IPS DF 6.9 (cell line): ENCODE measurements around the gene PKHD1.

Experiments
- DNase-seq: peaks from one replicate; pipeline ENCODE4 v3.0.0-alpha.2; 2013; ENCODE audit warnings: low read depth, low spot score
- H3K27ac ChIP-seq: one replicate; pipeline ENCODE4 v1.5.1; 2013; ENCODE audit warnings: low read length, control low read depth
- H3K27me3 ChIP-seq: 2 replicates; pipeline ENCODE4 v1.6.1; 2013; ENCODE audit warnings: mild to moderate bottlenecking, low read length; ENCODE audit not compliant: control insufficient read depth, insufficient read depth
- H3K36me3 ChIP-seq: 2 replicates; pipeline ENCODE4 v1.6.1; 2013; ENCODE audit warnings: low read length; ENCODE audit not compliant: control insufficient read depth, insufficient read depth
- H3K4me1 ChIP-seq: 2 replicates; pipeline ENCODE4 v1.6.1; 2013; ENCODE audit warnings: low read length; ENCODE audit not compliant: control insufficient read depth, insufficient read depth
- H3K4me3 ChIP-seq: 2 replicates; pipeline ENCODE4 v1.5.1; 2013; ENCODE audit warnings: mild to moderate bottlenecking, low read length
- H3K9me3 ChIP-seq: 2 replicates; pipeline ENCODE4 v1.6.1; 2013; ENCODE audit warnings: low read length, inconsistent platforms; ENCODE audit not compliant: control insufficient read depth, insufficient read depth
- WGBS: extraction: QIAGEN DNeasy Blood & Tissue Kit; methylation state at CpG from one replicate; pipeline ENCODE4 v1.1.7; 2013; ENCODE audit warnings: mixed read lengths, missing lambda C conversion rate; ENCODE audit not compliant: insufficient read length, insufficient coverage; 5-methylcytosine and 5-hydroxymethylcytosine counted together

Gene PKHD1

GRCh38 chr6:51719297-51719696, 368.1 kb downstream of the PKHD1 start:
- H3K27me3 ChIP-seq, result no peaks in the 10 kb centered on the region
- DNase-seq, result no peak
- H3K9me3 ChIP-seq, result no peaks in the 10 kb centered on the region; the same call in 1 of the 2 replicates
- no peaks in the 10 kb centered on the region for H3K36me3 ChIP-seq
- no peak overlapping the region for H3K4me3 ChIP-seq
- H3K4me1 ChIP-seq, result no peaks in the 10 kb centered on the region
- WGBS, result no CpG with 5 or more reads among the region's 1 CpG
- no peak overlapping the region for H3K27ac ChIP-seq

- Histone ChIP-seq H3K27ac (no peak overlapping the region), H3K4me1 (no peaks in the 10 kb centered on the region), H3K27me3 (no peaks in the 10 kb centered on the region), H3K9me3 (no peaks in the 10 kb centered on the region; the same call in 1 of the 2 replicates), H3K4me3 (no peak overlapping the region), H3K36me3 (no peaks in the 10 kb centered on the region)
- WGBS, result no CpG with 5 or more reads among the region's 1 CpG
- DNase-seq, result no peak
Observed at GRCh38 chr6:51718533-51718932, 368.9 kb downstream of the PKHD1 start.

DNA sequence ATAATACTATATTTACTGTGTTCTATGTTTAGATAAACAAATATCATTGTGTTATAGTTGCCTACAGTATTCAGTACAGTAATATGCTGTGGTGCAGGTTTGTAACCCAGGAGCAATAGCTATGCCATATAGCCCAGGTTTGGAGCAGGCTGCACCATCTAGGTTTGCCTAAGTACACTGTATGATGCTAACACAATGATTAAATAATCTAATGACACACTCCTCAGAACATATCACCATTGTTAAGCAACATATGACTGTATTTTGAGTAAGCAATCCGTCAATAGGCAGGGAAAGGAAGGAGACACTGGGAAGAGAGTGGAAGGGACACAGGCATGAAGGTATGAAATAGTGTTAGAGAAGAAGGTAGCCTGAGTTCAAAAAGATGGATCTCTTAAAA, 369.9 kb downstream of the PKHD1 start:
- no peaks in the 10 kb centered on the region for H3K36me3 ChIP-seq
- H3K9me3 ChIP-seq, result no peaks in the 10 kb centered on the region; the same call in 1 of the 2 replicates
- no peak for DNase-seq
- no peak overlapping the region for H3K27ac ChIP-seq
- H3K4me1 ChIP-seq, result no peaks in the 10 kb centered on the region
- WGBS, result no CpG with 5 or more reads among the region's 1 CpG
- no peaks in the 10 kb centered on the region for H3K27me3 ChIP-seq
- H3K4me3 ChIP-seq, result no peak overlapping the region

DNA sequence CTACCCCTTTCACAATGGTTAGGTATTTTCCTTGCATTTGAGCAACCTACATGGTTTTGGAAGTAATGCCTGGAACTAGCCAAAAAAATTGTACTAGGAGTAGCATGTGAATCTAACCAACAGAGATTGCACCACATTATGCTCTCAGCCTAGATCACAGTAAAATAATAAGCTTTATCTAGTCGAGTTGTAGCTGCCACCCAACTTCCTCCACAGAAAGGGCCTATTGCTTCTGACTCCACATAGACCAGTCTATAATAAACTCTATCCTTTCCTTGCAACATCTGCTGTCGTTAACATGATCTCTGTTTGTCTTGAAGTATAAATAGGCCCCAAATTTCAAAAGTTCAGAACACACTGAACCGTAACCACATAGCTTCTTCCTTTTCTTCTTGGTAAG, 375.5 kb downstream of the PKHD1 start:
- no CpG with 5 or more reads among the region's 3 CpGs for WGBS
- Histone ChIP-seq H3K4me1 (no peaks in the 10 kb centered on the region), H3K4me3 (no peak overlapping the region), H3K36me3 (no peaks in the 10 kb centered on the region), H3K27me3 (no peaks in the 10 kb centered on the region), H3K9me3 (no peaks in the 10 kb centered on the region; the same call in 1 of the 2 replicates), H3K27ac (no peak overlapping the region)
- DNase-seq, result no peak

- H3K4me3 ChIP-seq, result no peak overlapping the region
- H3K27ac ChIP-seq, result no peak overlapping the region
- no peak for DNase-seq
- H3K4me1 ChIP-seq, result no peaks in the 10 kb centered on the region
- WGBS, result no CpG with 5 or more reads among the region's 2 CpGs
- H3K36me3 ChIP-seq, result no peaks in the 10 kb centered on the region
- no peaks in the 10 kb centered on the region for H3K9me3 ChIP-seq
- no peaks in the 10 kb centered on the region for H3K27me3 ChIP-seq
Observed at GRCh38 chr6:51706086-51706485, 381.3 kb downstream of the PKHD1 start.

DNA sequence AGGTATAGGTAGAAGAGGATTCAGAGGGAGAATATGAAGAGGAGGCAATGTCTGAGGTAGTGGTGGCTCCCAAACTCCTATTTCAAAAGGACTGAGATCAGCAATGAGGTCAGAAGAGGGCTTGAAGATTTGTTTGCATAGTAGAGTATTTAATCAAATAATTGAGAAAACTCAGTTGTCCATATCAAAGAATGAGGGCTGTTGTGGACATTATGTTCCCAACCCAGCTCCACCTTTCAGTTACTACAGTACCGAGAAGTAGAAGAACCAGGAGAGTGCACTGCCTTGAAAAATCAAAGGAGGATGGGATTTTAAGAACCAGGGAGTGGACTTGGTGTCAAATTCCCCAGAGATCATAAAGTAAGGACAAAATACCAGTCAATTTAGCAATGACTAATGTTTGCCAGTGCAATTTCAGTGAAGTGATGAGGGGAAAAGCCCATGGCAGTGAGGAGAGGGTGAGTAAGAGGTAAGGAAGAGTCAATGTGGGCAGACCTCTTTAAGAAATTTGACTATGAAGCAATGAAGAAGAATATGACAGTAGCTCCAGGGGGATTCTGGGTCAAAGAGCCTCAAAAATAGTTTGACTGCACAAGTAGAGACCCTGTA, 382.4 kb downstream of the PKHD1 start:
- H3K9me3 ChIP-seq, result no peaks in the 10 kb centered on the region
- no peak for DNase-seq
- no peaks in the 10 kb centered on the region for H3K27me3 ChIP-seq
- no peak overlapping the region for H3K4me3 ChIP-seq
- H3K4me1 ChIP-seq, result no peaks in the 10 kb centered on the region
- no peaks in the 10 kb centered on the region for H3K36me3 ChIP-seq
- H3K27ac ChIP-seq, result no peak overlapping the region
- WGBS, result no CpG with 5 or more reads among the region's 1 CpG

DNA sequence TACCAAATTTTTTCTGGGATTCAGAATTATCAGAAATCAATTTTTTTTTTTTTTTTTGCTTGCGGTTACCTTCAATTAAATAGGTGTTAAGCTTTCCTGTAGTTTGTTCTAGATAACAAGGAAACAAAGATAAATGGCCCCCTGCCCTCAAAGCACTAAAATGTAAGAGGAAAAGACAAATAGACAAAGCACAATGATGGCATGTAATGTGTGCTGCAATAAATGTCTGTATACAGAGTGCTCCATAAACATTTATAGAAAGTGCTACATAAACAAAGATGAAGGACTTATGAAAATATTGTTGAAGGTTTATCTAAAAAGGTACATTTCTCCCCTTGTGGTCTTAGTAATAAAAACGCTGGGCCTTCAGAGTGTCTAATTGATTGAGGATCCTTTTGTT, 384.6 kb downstream of the PKHD1 start:
- Histone ChIP-seq H3K27ac (no peak overlapping the region), H3K9me3 (no peaks in the 10 kb centered on the region), H3K36me3 (no peaks in the 10 kb centered on the region), H3K4me3 (no peak overlapping the region), H3K4me1 (no peaks in the 10 kb centered on the region), H3K27me3 (no peaks in the 10 kb centered on the region)
- DNase-seq, result no peak
- no CpG with 5 or more reads among the region's 2 CpGs for whole genome bisulfite sequencing

DNA sequence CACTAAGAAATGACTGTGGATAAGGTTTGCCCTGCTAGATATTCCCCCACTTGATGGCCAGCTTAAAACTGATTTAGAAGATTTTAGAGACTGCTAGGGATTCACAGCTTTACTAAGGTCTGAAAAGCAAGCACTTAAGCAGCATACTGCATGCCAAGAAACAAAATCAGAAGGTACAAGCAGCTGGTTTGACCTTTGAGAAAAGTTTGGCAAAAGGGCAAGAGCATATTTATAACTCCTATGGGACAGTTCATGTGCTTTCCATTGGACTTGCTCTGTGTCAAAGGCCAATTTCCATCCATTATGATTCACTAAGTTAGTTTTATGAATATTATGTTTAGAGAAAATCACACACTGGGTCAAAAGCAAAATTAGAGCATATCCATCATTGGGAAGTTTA, 402.8 kb downstream of the PKHD1 start:
- Histone ChIP-seq H3K9me3 (no peaks in the 10 kb centered on the region), H3K4me1 (no peaks in the 10 kb centered on the region), H3K27ac (no peak overlapping the region), H3K27me3 (no peaks in the 10 kb centered on the region), H3K4me3 (no peak overlapping the region), H3K36me3 (no peaks in the 10 kb centered on the region)
- no peak for DNase-seq

DNA sequence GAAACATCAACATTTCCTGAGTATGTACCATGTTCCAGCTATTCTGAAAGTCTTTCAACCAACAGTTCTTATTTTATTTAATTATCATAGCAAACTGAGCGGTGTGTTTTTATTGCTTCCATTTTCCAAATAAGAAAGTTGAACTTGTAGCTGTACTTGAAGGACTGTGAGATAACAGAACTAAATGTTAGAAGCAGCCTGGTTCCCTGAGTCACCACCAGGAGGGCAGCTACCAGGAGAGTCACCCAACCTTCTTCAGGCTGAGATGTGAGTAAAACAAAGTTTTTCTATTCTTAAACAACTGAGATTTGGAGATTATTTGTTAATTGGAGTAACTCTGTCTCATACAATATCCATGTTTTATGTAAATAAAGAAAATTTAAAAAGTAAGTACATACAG, 403.4 kb downstream of the PKHD1 start:
- DNase-seq, result no peak
- Histone ChIP-seq H3K36me3 (no peaks in the 10 kb centered on the region), H3K27ac (no peak overlapping the region), H3K4me1 (no peaks in the 10 kb centered on the region), H3K9me3 (no peaks in the 10 kb centered on the region), H3K4me3 (no peak overlapping the region), H3K27me3 (no peaks in the 10 kb centered on the region)
- WGBS, result no CpG with 5 or more reads among the region's 1 CpG

- no peaks in the 10 kb centered on the region for H3K9me3 ChIP-seq
- DNase-seq, result no peak
- H3K4me1 ChIP-seq, result no peaks in the 10 kb centered on the region
- no CpG with 5 or more reads among the region's 5 CpGs for WGBS
- H3K27ac ChIP-seq, result no peak overlapping the region
- no peaks in the 10 kb centered on the region for H3K27me3 ChIP-seq
- H3K4me3 ChIP-seq, result no peak overlapping the region
- no peaks in the 10 kb centered on the region for H3K36me3 ChIP-seq
Observed at GRCh38 chr6:51678905-51679620, 408.4 kb downstream of the PKHD1 start.

- no peak for DNase-seq
- Histone ChIP-seq H3K9me3 (no peaks in the 10 kb centered on the region), H3K36me3 (no peaks in the 10 kb centered on the region), H3K27ac (no peak overlapping the region), H3K4me3 (no peak overlapping the region), H3K27me3 (no peaks in the 10 kb centered on the region), H3K4me1 (no peaks in the 10 kb centered on the region)
- WGBS, result no CpG with 5 or more reads among the region's 1 CpG
Observed at GRCh38 chr6:51678274-51678673, 409.1 kb downstream of the PKHD1 start.
